ENCODE data around the gene GPI.
A peak's percentile ranks its signal among the peaks of the same experiment; 100 is the strongest.

Gene GPI

GRCh38 chr19:34405892-34406660 lies 41.1 kb downstream of the GPI start:
- DNase-seq (ENCODE audit: low spot score): no peak

DNA sequence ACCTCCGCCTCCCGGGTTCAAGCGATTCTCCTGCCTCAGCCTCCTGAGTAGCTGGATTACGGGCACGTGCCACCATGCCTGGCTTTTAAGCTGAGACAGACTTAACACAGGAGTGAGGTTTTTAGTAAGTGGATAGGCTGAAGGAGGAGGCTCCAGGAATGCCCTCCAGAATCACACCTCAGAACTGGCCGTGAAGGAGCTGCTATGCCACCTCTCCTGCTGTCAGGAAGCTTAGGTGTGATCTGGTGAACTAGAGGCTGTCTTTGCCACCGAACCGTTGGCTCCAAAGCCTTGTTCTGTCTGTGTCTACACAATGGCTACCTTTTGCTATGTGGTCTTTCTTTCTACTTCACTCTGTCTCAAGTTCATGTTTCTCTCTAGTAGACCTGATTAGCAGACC lies 43.4 kb downstream of the GPI start:
- DNase-seq (ENCODE audit: low spot score): no peak

GRCh38 chr19:34409189-34410164 lies 44.5 kb downstream of the GPI start:
- DNase-seq (ENCODE audit: low spot score): no peak

DNA sequence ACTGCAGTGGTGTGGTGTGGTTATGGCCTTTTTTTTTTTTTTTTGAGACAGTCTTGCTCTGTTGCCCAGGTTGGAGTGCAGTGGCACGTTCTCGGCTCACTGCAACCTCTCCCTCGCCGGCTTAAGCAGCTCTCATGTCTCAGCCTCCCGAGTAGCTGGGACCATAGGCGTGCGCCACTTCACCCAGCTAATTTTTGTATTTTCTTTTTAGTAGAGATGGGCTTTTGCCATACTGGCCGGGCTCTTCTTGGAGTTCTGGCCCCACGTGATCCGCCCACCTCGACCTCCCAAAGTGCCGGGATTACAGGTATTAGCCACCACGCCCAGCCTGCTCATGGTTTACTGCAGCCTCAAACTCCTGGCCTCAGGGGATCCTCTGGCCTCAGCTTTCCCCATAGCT lies 46.2 kb downstream of the GPI start:
- DNase-seq (ENCODE audit: low spot score): no peak

DNA sequence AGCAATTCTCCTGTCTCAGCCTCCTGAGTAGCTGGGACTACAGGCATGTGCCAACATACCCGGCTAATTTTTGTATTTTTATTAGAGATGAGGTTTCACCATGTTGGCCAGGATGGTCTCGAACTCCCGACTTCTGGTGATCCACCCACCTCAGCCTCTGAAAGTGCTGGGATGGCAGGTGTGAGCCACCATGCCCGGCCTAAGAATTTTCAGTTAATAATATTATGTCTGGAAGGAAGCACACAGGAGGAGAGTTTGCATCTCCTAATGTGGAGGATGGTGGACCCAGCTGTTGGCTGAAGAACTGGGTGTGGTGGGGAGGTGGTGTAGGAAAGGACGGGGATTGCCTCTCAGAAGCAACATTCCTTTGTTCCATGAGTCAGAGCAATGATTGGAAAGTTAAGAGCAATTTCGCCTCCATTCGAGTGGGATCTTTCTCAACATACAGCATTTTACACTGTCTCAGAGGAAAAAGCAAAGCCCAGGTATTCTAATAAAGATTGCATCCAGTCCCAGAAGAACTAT lies 51.1 kb downstream of the GPI start:
- DNase-seq (ENCODE audit: low spot score): no peak

- no peak for DNase-seq (ENCODE audit: low spot score)
Measured at GRCh38 chr19:34418300-34418699, 53.3 kb downstream of the GPI start.

GRCh38 chr19:34426096-34426661 lies 61.2 kb downstream of the GPI start:
- DNase-seq (ENCODE audit: low spot score): no peak

- DNase-seq (ENCODE audit: low spot score): peak; percentile 58
Measured at GRCh38 chr19:34428549-34429285, 63.7 kb downstream of the GPI start.

DNA sequence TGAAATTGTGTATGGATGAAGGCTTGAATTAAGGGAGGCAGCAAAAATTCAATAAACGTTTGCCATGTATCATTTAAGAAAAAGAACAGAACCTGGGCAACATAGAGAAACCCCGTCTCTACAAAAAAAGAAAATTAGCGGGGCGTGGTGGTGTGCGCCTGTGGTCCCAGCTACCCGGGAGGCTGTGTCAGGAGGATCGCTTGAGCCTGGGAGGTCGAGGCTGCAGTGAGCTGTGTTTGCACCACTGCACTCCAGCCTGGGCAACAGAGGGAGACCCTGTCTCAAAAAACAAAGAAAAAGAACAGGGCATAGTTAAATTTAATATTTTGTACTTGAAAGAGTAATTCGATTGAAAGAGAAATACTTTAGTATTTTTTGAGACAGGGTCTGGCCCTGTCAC lies 64.6 kb downstream of the GPI start:
- DNase-seq (ENCODE audit: low spot score): no peak

- DNase-seq (ENCODE audit: low spot score): peak; percentile 62
Measured at GRCh38 chr19:34430738-34431625, 66.0 kb downstream of the GPI start.

DNA sequence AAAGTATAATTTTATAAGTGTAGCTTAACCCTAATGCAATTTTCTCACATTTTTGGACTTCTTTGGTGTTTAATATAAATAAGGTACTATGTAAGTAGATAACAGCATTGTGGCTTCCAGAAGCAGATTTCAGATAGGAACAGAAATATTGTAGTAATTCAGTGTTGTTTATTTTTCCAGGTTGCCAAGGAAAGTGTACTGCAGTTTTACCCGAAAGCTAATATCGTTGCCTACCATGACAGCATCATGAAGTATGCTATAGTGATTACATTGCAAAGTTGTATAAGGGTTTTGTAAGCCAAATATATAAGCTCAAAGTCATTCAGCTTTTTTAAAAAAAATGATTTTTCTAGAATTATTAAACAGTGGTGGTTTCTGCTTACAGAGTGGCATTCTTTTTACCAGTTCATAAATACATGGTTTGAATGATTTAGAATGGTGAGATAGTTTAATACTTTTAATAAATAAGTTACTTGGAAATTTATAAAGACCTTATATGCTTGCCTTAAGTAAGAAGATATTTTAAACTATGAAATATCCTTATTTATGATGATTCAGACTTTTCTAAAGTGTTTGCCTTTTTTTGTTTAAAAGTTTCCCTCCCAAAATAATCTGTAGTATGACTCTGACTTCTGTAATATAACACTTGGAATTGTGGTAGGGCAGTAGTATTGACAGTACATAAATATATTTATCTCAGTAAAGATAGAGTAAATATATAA lies 66.8 kb downstream of the GPI start:
- no peak for DNase-seq (ENCODE audit: low spot score)

GRCh38 chr19:34432797-34433196 lies 67.8 kb downstream of the GPI start:
- no peak for DNase-seq (ENCODE audit: low spot score)

DNA sequence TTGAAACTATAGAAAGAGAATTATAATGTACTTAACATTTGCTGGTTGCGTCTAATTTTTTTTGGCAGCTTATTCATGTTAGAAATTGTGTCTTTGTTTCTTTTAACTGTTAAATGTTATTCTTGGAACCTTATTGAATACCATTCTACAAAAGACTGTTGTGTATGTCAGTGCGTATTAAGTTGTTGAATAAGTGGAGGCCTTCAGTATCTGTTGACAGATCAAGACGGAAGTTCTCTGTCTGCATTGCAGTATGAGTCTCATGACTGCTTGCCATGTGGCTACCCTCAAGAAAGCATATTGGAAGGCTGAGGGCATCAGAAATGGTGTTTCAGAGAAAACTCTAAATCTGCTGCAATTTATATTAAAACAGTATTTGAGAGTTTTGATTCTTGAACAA lies 71.7 kb downstream of the GPI start:
- DNase-seq (ENCODE audit: low spot score): no peak

- DNase-seq (ENCODE audit: low spot score): no peak
Measured at GRCh38 chr19:34448191-34448590, 83.2 kb downstream of the GPI start.
